Measurements from ENCODE around the gene FCMR.

GRCh38 chr1:206866062-206866461 is 55.7 kb downstream of the FCMR start:
- TF ChIP-seq POLR2A (IDR thresholded peaks at IDR 0.05) = no peak
- TF ChIP-seq, protein P1, sequence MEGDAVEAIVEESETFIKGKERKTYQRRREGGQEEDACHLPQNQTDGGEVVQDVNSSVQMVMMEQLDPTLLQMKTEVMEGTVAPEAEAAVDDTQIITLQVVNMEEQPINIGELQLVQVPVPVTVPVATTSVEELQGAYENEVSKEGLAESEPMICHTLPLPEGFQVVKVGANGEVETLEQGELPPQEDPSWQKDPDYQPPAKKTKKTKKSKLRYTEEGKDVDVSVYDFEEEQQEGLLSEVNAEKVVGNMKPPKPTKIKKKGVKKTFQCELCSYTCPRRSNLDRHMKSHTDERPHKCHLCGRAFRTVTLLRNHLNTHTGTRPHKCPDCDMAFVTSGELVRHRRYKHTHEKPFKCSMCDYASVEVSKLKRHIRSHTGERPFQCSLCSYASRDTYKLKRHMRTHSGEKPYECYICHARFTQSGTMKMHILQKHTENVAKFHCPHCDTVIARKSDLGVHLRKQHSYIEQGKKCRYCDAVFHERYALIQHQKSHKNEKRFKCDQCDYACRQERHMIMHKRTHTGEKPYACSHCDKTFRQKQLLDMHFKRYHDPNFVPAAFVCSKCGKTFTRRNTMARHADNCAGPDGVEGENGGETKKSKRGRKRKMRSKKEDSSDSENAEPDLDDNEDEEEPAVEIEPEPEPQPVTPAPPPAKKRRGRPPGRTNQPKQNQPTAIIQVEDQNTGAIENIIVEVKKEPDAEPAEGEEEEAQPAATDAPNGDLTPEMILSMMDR (IDR thresholded peaks at IDR 0.05 in 8 of 11, conservative IDR thresholded peaks at IDR 0.05 in 3 of 11) = no peak
